IPS-NIHi7 (cell line): ENCODE results near the gene PRODH.
"Not testable (repeated sequence)": the region's sequence is repeated elsewhere in the genome, so short reads cannot be mapped to it uniquely, and the experiment has no call there.

Experiments used
- DNase-seq: peaks from one replicate; pipeline ENCODE4 v3.0.0; 2012; ENCODE audit warnings: mixed read lengths; ENCODE audit errors: extremely low spot score

The PRODH gene

GRCh38 chr22:18953128-18953527 lies 17.0 kb upstream of the PRODH start:
- DNase-seq: not testable (repeated sequence)

DNA sequence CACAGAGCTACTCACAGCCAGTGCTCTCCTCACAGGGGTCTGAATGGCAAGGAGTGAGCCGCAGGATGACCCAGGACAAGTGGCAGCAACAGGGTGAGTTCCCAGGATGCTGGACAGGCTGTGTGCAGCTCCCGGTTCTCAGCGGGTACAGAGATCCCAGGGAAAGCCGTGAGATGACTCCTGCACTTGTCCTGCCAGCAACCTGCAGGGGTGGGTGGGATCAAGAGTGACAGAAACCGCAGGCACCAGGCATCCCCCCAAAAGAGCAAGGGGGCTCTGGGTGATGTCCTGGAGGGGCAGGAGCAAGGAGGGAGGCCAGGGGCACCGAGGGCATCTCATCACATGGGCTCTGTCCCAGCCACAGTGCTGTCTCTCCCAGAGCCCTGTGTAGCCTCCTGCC lies 15.9 kb upstream of the PRODH start:
- DNase-seq: no peak

GRCh38 chr22:18950141-18950540 lies 14.0 kb upstream of the PRODH start:
- no peak for DNase-seq

DNA sequence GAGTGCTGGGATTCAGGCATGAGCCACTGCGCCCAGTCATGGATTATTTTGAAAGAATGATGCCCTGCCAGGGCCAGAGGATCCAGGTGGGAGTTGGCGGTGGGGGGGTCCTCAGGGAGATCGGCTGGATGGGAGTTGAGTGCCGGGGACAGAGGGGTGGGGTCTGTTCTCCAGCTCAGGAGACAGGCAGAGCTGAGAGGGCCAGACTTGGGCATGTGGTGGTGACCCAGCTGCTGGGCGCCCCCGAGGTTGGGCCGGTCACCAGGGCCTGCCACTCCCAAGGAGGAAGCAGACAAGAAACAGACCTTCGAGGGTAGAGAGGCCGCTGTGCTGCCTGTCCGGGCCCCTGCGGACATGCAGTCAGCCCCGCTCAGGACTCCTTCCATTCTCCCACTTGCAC lies 11.8 kb upstream of the PRODH start:
- no peak for DNase-seq

DNA sequence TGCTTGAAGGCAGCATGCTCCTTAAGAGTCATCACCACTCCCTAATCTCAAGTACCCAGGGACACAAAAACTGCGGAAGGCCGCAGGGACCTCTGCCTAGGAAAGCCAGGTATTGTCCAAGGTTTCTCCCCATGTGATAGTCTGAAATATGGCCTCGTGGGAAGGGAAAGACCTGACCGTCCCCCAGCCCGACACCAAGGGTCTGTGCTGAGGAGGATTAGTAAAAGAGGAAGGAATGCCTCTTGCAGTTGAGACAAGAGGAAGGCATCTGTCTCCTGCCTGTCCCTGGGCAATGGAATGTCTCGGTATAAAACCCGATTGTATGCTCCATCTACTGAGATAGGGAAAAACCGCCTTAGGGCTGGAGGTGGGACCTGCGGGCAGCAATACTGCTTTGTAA lies 11.0 kb upstream of the PRODH start:
- not testable (repeated sequence) for DNase-seq

DNA sequence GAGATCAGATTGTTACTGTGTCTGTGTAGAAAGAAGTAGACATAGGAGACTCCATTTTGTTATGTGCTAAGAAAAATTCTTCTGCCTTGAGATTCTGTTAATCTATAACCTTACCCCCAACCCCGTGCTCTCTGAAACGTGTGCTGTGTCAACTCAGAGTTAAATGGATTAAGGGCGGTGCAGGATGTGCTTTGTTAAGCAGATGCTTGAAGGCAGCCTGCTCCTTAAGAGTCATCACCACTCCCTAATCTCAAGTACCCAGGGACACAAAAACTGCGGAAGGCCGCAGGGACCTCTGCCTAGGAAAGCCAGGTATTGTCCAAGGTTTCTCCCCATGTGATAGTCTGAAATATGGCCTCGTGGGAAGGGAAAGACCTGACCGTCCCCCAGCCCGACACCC lies 2.6 kb upstream of the PRODH start:
- not testable (repeated sequence) for DNase-seq

DNA sequence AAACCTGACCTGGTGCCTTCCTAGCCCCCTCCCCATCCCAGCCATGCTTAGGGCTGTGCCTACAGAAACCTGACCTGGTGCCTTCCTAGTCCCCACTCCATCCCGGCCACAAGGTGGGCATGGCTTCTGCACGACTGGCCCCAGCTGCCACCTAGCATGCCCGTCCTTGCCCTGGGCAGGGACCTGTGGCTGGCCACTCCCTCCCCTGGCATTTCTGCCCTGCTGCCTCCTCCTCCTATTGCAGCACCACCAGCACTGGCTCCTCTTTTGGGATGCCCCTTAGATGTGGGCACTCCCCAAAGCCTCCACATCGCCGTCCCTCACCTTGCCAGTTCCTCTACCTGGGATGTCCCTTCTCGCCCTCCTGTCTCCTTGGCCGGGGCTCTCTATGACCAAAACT lies 1.4 kb downstream of the PRODH start:
- DNase-seq: not testable (repeated sequence)

GRCh38 chr22:18933914-18934313 lies 2.2 kb downstream of the PRODH start:
- DNase-seq: no peak

DNA sequence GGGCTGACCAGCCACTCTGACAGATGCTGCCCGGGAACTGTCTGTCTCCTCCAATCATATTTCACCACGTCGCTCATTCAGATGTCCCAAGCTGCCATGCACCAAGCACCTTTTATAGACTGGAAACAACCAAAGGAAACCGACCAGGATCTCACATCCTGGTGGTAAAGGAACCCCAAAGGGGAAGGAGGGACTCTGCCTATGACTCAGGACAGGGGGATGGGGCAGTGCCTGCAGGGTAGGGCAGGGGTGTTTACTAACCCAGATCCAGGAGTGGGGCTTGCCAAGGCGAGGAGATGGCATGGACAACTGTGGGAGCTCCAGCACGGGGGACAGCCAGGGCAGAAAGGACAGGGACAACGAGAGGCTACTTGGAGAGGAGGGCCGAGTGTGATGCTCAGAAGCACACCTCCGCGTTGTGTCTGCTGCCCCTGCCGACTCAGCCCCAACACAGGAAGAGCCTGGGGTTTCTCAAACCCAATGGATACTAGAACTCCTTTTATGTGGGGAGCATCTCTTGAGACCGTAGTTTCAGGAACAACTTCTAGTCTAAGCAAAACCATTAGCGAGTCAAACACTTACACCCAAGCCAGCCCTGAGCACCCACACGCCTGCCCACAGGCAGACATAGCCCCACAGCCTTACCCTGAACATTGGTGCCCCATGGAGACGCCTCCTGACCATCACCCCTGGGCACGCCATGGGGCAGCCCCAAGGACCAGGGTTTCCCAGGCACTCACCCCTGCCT lies 4.0 kb downstream of the PRODH start:
- DNase-seq: no peak

GRCh38 chr22:18929459-18929858 lies 6.6 kb downstream of the PRODH start:
- no peak for DNase-seq

- DNase-seq: no peak
Measured at GRCh38 chr22:18927573-18927972, 8.5 kb downstream of the PRODH start.

DNA sequence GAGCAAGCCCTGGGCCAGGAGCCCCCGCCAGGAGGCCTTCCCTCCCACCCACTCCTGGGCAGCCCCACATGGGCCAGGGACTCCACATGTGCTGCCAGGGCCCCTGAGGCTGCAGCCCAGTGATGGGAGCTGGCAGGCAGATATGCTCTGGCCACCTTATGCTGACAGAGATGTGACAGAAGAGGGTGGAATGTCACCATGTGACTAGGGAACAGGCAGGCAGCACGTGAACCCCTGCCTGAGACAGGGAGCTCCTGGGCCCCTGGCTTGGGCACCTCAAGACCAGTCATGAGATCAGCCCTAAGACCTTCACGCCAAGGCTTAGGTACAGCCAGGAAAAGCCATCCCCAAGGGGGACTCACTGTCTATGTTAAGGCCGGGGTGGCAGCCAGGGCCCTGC lies 9.1 kb downstream of the PRODH start:
- no peak for DNase-seq

DNA sequence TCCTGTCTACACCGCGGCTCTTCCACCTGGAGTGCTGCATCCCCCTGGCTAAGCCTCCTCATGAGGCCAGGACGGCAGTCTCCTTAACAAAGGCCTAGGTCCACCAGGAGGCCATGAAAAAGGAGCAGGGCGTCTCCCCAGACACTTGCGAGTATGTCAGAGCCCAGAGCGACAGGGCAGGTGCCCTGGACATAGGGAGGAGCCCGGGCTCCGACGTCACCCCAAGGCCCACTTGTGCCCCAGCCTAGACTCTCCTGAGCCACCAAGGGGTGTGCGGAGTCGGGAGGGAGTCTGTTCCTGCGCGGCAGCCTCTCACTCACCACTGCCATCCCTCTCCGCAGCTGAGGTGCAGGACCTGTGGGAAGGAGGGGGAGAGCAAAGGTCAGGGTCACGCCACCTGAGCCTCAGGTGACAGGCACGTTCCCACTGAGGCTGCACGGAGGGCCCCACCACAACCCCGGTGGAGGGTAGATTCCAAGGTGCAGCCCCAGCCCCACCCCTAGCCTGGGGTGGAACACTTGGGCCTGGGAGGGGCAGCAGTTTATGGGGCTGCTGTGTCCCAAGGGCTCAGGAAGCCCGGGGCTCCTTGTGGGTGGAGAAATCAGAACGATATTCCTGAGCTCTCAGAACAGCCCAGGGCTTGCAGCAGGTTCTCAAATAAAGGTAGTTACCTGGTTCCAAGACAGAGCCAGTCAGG lies 10.6 kb downstream of the PRODH start:
- DNase-seq: no peak

- not testable (repeated sequence) for DNase-seq
Measured at GRCh38 chr22:18920257-18920902, 15.7 kb downstream of the PRODH start.

GRCh38 chr22:18917818-18918217 lies 18.3 kb downstream of the PRODH start:
- DNase-seq: not testable (repeated sequence)

GRCh38 chr22:18915550-18915949 lies 20.5 kb downstream of the PRODH start:
- DNase-seq: not testable (repeated sequence)

GRCh38 chr22:18914558-18914957 lies 21.5 kb downstream of the PRODH start:
- DNase-seq: not testable (repeated sequence)

- not testable (repeated sequence) for DNase-seq
Measured at GRCh38 chr22:18912264-18912946, 23.7 kb downstream of the PRODH start.

DNA sequence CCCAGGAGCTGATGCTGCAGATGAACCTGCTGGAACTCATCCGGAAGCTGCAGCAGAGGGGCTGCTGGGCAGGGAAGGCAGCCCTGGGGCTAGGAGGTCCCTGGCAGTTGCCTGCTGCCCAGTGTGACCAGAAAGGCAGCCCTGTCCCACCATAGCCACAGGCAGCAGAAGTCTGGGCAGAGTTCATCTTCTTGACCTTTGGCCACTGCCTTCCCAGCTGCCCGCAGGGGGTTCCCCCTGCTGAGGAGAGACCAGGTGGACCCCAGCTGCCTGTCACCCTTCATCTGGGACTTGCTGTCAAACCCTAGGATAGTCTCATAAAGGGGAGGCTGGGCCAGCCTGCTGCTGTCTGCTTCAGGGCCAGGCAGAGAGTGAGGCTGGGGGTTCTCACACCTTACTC lies 24.6 kb downstream of the PRODH start:
- not testable (repeated sequence) for DNase-seq

DNA sequence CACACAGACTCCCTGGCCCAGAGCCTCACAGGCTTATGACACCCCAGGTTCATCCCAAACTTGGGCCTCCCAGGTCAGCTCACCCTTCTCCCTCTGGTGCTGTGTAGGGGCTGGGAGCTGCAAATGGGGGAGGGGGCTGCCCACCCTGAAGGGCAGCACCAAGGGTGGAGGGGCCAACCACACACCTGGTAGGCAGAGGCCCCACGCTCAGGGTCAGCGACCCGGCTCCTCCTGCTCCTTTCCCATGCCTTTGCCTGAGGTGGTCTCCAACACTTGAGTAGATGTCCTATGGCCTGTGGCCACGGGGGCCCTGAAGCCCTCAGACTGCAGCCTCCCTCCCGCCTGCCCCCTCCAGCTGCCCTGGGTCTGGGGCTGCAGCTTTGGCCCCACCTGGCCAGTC lies 26.5 kb downstream of the PRODH start:
- DNase-seq: no peak

DNA sequence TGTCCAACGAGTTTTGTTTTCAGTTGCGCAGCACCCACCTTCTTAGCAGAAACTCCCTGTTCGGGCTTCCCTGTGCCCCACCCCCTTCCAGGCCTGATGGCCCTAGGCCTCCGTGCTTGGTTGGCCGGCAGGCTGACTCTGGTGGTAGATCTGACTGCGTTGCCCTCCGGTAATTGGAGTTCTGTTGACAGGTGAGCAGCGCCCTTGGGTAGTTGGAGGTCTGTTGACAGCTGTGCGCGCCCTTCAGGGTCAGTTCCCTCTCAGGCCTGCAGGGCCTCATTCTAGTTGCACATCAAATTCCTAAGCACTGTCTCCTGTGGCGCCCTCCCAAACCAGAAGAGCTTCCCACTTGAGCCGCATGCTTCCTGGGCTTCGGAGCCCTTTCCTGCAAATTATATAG lies 29.2 kb downstream of the PRODH start:
- no peak for DNase-seq

GRCh38 chr22:18906410-18906745 lies 29.7 kb downstream of the PRODH start:
- not testable (repeated sequence) for DNase-seq
